Stimulated activated CD4-positive, alpha-beta T cell treated with anti-CD3 and anti-CD28 coated beads, Interleukin-1b, Interleukin-23, amount 100 ng/mL, for 1 hour (primary cell): ENCODE measurements around the gene TRAF1.

Experiments
- DNase-seq, 2 donors: peaks; one replicate each; pipeline ENCODE4 v3.0.0-alpha.2; 2020; ENCODE audit warnings: low read depth in 2 of 2

TRAF1 gene

DNA sequence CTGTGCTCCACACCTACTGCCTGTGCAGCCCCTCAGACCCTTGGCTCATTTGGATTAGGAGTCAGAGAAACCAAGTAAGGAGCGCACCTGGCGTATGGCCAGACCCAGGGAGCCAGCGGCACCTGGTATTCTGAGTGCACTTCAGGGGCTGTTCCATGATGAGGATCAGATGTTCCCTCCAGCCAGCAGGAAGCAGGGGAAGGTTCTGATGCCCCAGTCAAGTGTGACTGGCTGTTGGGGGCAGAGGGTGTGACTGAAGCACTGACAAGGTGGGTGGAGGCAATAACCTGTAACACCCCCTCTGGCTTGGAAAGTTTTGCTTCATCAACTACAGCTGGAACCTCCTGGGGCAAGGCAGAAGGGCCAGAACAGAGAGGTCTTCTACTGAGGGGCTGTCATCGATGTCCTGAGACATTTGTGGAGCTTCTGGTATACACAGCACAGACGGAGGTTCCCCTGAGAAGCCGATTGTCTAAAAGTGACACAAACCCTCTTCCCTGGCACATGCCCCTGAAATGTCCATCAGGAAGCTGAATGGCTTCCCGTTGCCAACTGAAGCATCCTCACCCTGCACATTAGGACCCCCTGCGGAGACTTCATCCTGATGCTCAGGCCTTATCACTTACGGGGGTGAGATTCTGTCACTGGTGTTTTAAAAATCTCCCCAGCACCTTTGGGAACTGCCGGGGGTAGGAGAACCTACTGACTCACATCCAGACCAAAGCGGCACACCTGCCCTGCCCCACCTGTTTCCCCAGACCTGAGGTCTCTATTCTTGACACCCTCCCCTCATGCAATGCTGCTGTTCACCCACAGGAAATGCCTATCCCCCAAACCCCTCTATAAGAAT, 21.1 kb downstream of the TRAF1 start:
- DNase-seq = no peak

DNA sequence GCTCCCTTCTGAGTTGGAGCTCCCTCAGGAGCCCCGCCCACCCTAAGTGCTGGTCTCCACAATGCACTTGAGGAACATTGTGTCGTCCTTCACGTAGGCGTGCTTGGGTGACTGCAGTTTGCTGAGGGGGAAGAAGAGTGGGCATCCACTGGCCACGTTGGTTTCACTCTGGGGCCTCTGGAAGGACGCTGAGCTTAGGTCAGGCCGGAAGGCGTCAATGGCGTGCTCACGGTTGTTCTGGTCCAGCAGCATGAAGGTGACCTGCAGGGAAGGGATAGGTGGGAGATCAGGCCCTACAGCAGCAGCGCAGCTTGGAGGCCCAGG, 21.7 kb downstream of the TRAF1 start:
- DNase-seq = no peak

- no peak for DNase-seq
These were observed 22.3 kb downstream of the TRAF1 start for GRCh38 chr9:120904061-120904977.

DNA sequence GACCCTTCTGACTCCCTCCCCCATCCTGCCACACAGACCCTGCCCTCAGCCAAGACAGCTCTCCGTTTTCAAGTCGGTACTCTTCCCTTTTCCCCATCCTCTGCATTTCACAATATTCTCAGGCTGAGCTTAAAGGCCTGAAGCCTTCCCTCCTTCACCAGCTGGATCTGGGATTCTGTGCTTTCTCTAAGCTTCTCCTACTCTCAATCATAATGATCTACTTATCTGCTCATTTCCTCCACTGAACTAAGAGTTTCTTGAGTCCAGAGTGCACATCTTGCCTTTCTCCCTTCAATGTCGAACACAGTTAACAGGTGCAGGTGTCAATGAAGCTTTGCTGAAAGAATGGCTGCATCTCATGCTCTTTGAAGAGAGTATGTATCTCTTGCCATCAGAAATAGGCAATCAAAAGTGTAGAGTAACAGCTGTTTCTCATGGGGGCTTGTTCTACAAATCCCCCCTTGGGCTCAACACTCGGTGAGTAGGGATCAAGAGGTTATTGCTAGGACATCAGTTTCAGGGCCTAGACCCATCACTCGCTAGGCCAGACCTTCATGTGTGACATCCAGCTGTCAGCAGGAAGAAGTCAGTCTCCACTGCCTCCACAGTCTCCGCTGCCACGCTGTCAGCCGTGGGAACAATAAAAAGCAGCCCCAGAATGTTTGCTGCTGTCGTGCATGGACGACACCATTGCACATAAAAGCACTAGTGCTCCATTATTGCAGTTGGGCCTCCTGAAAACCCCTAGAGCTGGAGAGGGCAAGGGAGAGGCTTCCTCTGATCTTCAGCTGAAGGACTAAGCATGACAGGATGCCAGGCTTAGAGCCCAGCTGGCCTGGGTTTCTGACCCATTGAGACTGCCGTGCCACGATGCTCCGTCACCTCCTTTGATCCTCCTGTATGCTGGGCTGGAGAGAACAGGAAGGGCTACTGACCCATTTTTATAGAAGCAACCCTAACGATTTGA, 23.7 kb downstream of the TRAF1 start:
- no peak for DNase-seq

GRCh38 chr9:120901755-120902568, 24.6 kb downstream of the TRAF1 start:
- no peak for DNase-seq

DNA sequence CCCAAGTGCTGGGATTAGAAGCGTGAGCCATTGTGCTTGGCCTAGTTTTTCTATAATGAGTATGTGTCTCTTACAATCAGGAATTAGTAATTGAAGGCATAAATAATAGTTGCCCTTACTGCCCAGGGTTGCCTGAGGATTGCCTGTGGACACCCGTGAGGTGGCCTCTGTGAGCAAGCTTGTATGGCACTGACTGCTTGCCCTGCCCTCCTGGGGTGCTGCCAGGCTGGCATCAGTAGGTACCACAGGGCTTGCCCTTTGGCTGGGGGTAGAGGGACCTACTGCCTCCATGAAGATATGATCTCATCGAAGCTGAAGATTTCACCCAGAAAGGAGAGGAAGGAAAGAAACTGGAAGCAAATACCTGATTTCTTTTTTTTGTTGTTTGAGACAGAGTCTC, 25.8 kb downstream of the TRAF1 start:
- DNase-seq = no peak

DNA sequence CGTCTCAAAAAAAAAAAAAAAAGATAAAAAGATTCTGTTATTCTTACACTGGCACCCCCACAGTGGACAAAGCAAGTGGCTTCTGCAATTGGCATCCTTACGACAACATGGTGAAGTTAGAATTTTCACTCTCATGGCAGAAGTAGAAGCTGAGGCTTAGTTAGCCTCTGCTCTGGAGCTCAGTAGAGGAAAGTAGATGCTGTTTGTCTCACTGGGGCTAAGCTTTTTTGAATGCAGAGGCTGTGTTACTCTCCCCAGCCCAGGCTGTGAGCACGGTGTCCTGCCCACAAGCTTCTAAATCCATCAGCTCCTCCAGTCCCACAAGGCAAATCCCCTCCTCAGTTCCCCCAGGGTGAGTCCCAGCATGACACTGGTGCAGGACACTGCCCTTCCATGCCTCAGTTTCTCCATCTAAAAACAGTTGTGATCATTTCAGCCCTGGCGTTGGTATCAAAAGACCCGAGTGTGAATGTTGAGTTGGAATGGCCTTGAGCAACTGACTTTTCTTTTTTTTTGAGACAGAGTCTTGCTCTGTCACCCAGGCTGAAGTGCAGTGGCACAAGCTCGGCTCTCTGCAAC, 27.0 kb downstream of the TRAF1 start:
- no peak for DNase-seq

GRCh38 chr9:120898396-120898795, 28.2 kb downstream of the TRAF1 start:
- DNase-seq = no peak

DNA sequence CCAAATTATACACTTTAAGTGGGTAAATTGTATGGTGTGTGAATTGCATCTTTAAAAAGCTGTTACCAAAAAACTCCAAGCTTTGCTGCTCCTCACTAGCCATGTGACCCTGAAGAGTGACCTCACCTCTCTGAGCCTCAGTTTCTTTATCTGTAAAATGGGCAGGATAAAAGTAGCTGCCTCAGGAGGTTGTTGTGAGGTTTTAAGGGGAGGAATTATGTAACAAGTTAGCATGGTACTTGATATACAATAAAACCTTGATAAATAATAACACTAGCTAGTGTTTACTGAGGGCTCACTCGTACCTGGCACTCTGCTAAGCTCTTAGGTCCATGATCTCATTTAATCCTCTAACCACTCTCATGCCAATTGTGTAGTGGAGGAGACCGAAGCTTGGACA, 30.6 kb downstream of the TRAF1 start:
- DNase-seq = no peak

DNA sequence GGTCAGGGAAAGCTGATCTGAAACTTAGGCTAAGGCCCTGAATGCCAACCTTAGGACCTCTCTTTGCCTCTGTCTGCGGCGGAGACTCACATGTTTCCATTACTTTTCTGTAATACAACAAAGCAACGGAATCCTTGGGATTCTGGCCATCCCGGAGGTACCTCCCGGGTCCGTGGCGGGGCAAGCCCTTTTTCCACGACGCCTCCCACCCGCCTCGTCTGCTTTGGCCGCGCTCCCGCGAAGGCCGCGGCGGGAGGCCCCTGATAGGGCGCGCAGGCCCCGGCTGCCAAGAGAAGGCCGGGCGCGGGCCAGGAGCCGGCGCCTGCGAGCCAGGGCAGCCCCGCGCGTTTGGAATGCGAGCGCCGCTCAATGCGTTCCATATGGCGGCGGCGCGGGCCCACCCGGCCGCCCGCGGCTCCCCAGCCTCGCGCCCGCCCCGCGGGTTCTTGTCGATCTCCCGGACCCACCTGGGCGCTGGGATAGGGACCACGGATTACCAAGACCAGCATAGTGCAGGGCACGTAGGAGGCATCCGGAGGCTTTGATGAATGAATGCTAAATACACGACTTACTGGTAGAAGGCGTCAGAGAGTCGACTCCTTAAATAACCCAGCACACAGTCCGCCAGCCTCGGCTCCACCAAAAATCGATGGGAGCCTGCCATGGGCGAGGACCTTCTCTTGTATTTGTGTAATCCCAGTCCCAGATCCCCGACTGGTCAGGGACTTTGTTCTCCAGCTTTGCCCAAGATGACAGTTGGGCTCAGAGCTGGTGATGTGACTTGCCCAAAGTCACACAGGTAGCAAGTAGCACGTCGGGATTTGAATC, 32.1 kb downstream of the TRAF1 start:
- DNase-seq = no peak

DNA sequence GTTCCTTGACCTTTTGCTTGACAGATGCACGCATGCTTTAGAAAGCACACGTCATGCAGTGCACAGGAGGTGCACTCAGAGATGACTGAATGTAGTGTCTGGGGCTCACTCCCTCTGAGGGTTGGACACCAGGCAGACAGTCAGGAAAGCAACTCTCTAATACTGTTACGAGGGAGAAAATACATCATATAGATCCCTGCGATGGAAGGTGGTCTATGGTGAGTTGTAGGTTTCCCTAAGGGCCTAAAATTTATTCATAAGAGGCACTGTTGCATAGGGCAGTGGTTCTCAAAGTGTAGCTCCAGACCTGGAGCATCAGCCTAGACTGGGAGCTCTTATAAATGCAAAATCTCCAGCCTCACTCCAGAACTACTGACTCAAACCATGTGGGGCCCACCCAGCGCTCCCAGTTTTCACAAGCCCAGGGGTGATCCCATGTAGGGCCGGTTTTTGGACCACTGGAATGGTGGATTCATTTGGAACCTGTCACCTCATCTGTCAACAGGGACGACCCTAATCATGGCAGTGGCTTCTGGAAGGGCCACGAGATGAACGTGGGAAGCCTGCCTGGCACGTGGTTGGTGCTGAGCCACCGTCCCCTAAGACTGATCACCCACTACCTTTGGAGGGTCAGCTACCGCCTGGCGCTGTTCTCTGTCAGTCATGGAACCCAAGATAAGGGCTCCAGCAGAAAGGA, 32.8 kb downstream of the TRAF1 start:
- no peak for DNase-seq

GRCh38 chr9:120892748-120893610, 33.6 kb downstream of the TRAF1 start:
- no peak for DNase-seq

DNA sequence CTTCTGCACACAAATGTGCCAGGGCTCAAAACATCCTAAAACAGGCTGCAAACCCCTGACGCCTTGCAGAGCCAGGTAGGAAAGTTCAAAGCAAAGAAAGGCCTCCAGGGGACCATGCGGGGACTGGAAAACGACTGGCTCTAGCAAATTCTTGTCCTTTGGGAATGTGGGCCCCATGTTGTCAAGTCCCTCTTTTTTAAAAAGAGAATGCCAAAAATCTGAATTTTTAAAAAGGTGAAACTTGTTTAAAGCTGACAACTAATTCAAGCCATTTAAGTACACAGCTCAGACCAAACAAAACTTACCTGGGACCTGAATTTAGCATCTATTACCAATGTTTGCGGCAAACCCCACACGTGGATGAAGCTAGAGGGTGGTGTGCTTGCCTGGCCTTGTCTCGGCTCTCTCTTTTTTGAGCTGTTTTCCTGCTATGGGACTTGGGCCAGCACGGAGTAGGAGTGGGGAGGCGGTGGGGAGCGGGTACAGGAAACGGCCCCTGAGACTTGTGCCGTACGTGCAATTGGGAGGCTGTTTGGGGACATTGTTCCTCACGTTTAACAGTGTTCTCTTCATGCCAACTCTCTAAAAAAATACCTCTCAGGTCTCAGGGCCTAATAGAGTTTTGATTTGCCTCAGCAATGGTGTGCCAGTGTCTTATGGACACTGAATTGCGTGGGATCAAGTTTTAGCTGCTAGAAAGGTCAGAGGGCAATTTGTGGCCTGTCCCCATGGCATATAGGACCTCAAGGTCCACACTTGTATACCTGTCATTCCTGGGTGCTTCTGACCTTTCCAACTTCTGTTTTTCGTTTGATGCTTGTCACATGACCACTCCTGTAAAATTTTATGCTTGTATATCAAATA, 34.5 kb downstream of the TRAF1 start:
- no peak for DNase-seq

GRCh38 chr9:120891245-120891883, 35.2 kb downstream of the TRAF1 start:
- no peak for DNase-seq

- DNase-seq = no peak
These were observed 36.0 kb downstream of the TRAF1 start for GRCh38 chr9:120890320-120891244.
